HFF-Myc (cell line): Measurements from ENCODE around the gene TPGS1.

Experiments
- DNase-seq: peaks from one replicate; pipeline ENCODE4 v3.0.0-alpha.2; 2011; ENCODE audit warnings: low read depth; ENCODE audit errors: extremely low read depth
- H3K4me3 ChIP-seq: replicated peaks from 2 replicates; pipeline ENCODE4 v1.5.1; 2011; ENCODE audit warnings: low read depth, mild to moderate bottlenecking, control low read depth, low read length
- CTCF ChIP-seq: IDR thresholded peaks from 2 replicates; pipeline ENCODE4 v1.5.1; 2012; ENCODE audit warnings: mild to moderate bottlenecking, low read depth, low read length, control low read depth; ENCODE audit errors: missing control alignments

TPGS1 gene

GRCh38 chr19:558770-559439 lies 51.6 kb downstream of the TPGS1 start:
- no peak overlapping the region for H3K4me3 ChIP-seq
- TF ChIP-seq CTCF, result no peak
- no peak for DNase-seq

DNA sequence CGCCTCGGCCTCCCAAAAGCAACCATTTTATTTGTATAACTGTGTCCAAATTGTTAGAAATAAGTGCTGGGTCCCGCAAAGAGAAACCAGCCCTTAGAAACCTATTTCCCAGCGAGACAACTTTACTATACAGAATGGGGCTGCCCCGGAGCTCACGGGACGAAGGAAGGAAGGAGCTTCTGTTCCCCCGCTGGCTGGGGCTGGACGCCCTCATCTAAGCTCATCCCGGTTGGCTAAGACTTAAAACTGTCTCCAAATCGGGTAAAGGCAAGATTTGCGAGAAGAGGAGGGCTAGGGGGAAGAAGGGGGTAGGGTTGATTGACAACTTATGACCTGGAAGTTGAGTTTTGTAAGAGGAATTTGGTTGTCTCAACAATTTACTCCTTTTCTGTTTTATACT lies 52.8 kb downstream of the TPGS1 start:
- no peak for DNase-seq
- no peak overlapping the region for H3K4me3 ChIP-seq
- TF ChIP-seq CTCF, result no peak

DNA sequence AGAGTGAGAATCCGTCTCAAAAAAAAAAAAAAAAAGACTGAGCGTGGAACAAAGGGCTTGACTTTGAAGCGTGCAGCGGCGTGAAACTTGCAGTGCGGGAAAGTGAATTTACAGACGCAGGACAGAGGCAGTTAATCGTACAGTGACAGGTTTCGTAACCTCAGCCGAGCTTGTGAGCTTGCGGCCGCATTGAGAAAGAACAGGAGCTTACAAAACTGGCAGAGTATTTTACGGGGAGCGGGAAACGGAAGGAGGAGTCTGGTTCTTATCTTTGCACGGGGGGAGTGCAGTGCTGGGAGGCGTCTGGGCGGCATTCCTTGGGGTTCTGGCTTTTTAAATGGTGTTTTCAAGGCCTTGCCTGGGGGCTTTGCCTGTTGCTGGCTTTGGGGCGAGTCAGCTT lies 59.1 kb downstream of the TPGS1 start:
- TF ChIP-seq CTCF, result no peak
- DNase-seq, result no peak
- H3K4me3 ChIP-seq, result no peak overlapping the region

DNA sequence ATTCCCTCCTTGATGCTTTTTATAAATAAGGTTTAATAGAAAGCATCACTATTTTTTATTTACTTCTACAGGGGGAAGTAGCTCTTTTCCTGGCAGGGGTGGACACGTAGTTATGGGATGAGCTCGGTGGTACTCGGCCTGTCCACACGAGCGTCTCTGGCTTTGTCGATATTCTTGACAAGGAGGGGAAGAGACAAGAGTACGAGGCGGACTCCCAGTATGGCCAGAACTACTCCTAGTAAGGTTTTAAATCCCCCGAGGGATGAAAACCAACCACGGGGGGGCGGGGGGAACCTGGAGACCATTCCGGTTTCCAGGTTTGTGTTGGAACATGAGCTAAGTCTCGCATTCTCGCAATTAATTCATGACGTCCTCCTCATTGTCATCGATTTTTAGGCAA lies 59.5 kb downstream of the TPGS1 start:
- no peak for TF ChIP-seq CTCF
- no peak for DNase-seq
- H3K4me3 ChIP-seq, result no peak overlapping the region

DNA sequence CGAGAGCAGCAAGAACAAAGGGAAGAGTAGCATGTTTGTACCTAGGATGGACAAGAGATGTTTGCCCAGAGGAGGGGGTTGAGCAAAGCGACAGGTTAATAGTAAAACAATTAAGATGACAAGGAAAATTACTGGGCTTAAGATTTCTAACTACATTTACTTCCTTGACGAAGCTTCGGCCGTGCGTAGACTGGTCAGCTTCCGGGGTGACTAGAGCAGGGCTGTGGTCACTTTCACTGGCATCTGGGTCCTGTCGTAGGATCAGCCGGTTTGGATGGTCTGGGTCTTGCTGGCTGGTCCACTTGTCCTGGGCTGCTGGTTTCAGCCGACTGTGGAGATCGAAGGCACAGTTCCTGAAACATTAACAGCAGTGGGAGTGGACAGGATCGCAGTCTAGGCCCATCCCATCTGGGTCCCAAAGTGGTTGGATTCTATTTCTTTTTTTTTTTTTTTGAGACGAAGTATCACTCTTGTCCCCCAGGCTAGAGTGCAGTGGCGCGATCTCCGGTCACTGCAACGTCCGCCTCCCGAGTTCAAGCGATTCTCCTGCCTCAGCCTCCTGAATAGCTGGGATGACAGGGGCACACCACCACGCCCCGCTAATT lies 60.1 kb downstream of the TPGS1 start:
- TF ChIP-seq CTCF, result no peak
- H3K4me3 ChIP-seq, result no peak overlapping the region

More for the DNA sequence above, 60.1 kb downstream of the TPGS1 start:
- DNase-seq, result no peak
